Measurements from ENCODE around the gene KLHL29. TPM values are rescaled to one million over a fixed set of nuclear protein-coding genes. Genes with fewer than 3 reads are reported as not detected.

The KLHL29 gene
- total RNA-seq, 1 donor from 2014 or later = 23.6 TPM

- DNase-seq (ENCODE audit: low spot score) = no peak
Measured at GRCh38 chr2:23669413-23670244, 284.6 kb downstream of the KLHL29 start.

- no peak for DNase-seq (ENCODE audit: low spot score)
Measured at GRCh38 chr2:23670245-23670592, 285.2 kb downstream of the KLHL29 start.

DNA sequence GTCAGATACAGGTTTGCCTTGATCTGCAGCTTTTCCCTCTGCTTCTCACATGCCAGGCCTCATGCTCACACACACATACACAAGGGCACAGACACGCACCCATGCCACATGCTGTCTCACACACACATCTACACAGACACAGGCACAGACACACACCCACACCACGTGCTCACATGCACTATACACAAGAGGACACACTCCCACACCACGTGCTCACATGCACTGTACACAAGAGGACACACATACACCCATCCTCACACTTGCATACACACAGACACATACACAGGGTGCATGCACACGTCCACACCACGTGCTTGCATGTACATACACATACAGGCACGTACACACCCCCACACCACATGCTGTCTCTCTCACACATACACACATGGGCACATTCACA is 288.1 kb downstream of the KLHL29 start:
- DNase-seq (ENCODE audit: low spot score) = no peak

DNA sequence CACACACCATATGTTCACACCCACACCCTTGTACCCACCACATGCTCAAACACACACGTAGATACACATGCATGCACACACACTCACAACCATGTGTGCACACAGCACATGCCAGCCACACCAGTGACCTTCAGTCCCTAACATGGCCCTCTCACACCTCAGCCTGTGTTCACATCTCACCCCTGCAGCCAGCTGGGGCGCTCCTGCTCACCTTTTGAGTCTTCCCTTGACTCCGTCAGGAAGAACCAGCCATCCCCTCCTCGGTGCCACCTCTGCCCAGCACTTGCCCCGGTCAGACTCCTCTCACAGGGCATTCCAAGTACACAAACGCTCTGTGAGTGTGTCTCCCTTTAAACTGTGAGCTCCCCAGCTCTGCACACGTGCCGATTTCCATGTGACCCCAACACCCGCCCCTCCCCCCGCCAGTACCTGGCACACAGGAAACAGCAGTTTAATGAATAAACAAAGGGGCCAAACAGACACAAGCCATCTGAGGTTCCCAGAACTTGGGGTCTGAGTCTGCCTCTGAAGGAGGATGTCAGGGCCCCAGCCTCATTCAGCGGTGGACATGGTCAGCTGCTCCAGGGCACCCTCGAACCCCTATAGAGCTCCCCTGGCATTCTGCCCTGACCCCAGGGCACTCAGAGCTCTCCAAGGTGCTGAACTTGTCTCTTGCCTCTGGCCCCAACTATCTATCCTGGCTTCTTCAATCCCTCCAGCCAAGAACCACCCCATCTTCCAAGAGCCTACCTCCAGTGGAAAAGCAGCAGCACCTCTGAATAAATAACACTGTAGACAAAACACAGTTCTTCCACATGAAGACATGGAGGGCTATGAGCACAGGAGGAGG is 289.1 kb downstream of the KLHL29 start:
- no peak for DNase-seq (ENCODE audit: low spot score)

DNA sequence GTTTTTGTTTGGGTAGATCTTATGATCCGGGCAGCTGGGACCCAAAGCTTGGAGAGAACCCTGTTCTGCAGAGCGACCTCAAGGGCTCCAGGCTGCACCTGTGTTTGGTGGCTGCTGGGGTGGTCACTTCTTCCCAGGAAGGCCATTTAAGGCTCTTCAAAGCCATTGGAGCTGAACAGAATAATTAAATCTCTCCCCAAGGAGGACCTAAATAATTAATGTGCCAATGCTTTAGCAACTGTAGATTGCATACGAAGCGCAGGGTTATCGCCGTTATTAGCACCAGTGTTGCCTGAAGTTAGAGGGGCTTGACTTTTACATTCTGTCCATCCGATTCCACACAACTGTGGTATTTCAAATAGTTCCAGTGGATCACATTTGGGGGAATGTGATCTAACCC is 290.5 kb downstream of the KLHL29 start:
- DNase-seq (ENCODE audit: low spot score) = no peak

GRCh38 chr2:23677836-23678235 is 292.9 kb downstream of the KLHL29 start:
- DNase-seq (ENCODE audit: low spot score) = no peak

DNA sequence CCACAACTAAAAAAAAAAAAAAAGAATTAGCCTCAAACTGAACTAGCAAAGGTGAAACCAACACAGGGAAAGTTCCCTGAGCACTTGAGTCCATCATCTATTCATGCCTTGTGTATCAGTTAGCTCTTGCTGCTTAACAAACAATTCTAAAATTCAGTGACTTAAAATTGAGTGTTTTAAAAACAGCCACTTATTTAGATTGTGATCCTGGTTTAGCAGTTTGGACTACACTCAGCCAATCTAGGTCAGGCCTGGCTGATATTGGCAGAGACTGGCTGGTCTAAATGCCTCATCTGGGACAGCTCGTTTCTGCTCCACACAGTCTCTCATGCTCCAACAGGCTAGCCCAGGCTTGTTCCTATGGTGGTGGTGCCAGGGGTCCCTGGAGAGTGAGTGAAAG is 294.1 kb downstream of the KLHL29 start:
- no peak for DNase-seq (ENCODE audit: low spot score)

- DNase-seq (ENCODE audit: low spot score) = no peak
Measured at GRCh38 chr2:23680951-23681350, 296.0 kb downstream of the KLHL29 start.

DNA sequence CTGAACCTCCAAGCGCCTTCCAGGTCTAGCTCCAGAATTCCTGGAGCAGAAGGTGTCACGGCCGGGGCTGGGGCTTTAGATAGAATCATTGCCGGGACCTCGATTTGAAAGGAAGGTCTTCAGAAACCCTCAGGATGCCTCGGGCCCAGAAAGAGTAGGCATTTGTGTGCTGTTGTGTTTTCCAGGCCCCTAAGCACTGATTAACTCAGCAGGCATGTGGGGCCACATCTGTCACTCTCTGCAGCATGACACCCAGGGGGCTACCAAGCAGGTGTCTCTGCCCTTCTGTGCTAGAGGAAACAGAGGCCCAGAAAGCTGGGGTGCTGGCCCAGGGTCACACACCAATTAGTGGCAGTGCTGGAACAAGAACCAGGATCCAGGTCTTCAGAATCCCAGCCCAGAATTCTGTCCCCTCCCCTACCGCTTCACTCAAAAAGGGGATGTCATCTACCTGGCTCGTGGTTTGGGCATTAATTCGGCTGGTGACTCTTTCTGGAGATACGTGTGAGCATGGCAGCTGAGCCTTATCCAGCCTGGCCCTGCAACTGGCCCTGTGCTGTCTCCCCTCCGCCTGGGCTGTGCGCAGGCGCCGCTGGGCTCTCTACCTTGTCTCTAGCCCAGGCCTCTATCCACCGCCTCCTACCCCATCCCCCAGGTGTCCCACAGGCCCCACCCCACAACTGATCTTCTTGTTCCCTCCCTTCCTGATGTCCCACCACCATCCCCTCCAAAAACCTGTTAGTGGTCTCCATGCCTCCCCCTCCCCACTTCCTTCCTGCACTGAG is 296.6 kb downstream of the KLHL29 start:
- DNase-seq (ENCODE audit: low spot score) = no peak

DNA sequence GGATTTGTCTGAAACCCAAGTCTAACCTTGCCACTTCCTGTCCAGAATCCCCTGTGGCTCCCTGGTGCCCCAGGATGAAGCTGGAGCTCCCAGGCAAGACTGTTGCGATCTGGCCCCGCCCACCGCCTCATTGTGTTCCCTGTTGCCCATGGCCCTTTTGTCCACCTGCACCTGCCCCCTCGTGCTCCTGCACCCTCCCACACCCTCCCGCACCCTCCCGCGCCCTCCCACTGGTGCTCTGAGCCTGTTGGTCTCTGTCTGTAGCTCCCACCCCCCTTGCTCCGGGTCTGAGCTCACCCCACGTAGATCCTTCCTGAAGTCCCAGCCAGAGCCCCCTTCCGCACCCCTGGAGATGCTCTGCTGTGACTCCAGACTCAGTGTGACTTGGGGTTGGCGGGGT is 297.5 kb downstream of the KLHL29 start:
- no peak for DNase-seq (ENCODE audit: low spot score)

- no peak for DNase-seq (ENCODE audit: low spot score)
Measured at GRCh38 chr2:23683001-23683400, 298.0 kb downstream of the KLHL29 start.

GRCh38 chr2:23684395-23685176 is 299.6 kb downstream of the KLHL29 start:
- no peak for DNase-seq (ENCODE audit: low spot score)

DNA sequence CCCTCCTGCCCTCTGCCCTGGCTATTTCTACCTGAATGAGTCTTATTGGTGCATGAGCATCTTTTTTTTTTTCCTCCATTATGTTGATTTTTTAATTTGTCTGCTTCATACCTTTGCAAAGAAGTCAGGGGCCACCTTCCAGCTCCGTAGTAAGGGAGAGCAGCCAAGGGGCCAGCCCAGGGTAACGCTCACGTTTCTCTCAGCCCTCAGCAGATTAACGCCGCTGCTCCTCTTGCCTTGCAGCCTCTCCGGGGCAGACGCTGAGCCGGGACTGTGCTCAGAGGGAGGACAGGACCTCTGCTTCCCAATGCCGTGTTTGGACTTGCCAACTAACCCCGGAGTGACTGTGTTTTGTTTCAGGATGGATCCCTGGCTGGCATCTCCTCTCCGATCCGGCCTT is 300.2 kb downstream of the KLHL29 start:
- DNase-seq (ENCODE audit: low spot score) = no peak

- no peak for DNase-seq (ENCODE audit: low spot score)
Measured at GRCh38 chr2:23685706-23686105, 300.7 kb downstream of the KLHL29 start.

DNA sequence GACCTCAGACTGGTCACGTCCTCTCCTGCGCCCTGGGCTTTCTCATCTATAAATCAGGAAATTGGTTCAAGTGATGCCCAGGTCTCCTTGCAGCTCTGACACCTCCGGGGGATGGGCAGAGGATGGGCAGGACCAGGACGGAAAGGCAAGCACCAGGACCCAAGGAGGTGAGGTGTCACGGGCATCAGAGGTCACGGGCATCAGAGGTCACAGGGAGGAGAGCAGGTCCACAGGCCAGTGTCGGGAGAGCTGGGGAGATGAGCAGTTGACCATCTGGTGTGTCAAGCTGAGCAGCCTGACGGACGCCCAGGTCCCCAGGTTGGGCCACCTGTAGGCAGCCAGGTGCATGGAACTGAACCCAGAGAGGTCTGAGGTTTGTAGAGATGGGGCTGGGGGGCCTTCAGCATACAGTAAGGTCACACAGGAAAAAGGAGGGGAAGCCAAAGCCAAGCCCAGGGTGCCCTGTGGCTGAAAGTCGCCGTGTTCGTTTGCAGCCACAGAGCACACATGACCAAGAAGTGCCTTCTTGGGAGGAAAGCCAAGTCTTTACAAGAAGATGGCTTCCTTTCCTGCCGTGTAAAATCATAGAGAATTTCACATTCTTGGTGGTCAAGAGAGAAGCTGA is 301.5 kb downstream of the KLHL29 start:
- no peak for DNase-seq (ENCODE audit: low spot score)

DNA sequence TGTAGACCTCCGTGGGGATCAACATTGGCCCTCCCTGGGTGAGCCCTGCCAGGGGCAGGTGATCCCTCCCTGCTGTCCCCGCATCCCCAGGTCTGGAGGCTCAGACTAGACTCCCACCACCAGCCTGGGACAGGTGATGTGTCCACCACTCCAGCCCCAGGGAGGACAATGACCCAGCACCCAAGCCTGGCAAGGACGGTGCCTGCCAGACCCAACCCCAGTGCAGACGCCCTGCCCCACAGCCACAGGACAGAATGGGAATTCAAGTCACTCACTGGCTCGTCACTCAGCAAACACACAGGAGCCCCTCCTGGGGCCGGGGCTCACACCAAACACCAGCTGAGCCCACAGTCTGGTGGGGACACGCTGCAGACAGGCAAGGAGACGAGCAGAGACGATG is 302.2 kb downstream of the KLHL29 start:
- DNase-seq (ENCODE audit: low spot score) = no peak

- DNase-seq (ENCODE audit: low spot score) = no peak
Measured at GRCh38 chr2:23687713-23688112, 302.7 kb downstream of the KLHL29 start.

GRCh38 chr2:23688486-23689130 is 303.6 kb downstream of the KLHL29 start:
- no peak for DNase-seq (ENCODE audit: low spot score)

DNA sequence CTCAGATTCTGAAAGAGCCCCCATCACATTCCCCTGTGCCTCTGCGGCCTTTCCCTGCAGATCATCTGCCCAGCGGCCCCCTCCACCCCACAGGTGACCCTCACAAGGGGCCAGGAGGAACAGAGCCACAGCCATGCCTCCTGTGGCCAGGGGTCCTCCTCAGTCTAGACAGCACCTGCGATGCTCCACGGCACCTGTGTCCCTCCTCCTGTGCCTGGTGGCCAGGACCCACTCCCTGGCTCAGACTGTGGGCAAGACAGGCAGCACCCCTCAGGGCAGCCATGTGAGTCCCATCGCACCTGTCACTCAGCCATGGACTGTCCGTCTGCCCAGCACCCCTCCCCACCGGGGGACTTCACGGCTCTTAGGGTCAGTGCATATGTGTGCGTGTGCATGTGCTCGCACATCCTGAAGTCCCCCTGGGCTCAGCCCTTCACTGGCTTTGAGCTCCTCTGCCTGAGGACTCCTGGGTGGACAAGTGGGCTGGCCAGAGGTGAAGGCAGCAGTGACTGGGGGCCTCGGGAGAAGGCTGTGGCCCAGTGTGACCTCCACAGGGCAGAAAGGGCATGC is 304.2 kb downstream of the KLHL29 start:
- no peak for DNase-seq (ENCODE audit: low spot score)

GRCh38 chr2:23689891-23690290 is 304.9 kb downstream of the KLHL29 start:
- DNase-seq (ENCODE audit: low spot score) = no peak
